SK-N-SH (cell line): ENCODE measurements around the gene RAPGEF2.
"Not testable (repeated sequence)": the region's sequence is repeated elsewhere in the genome, so short reads cannot be mapped to it uniquely, and the experiment has no call there.

Experiments
- CTCF ChIP-seq: fragments of 200-600 bp; sonication (generic); IDR thresholded peaks from 2 replicates; pipeline ENCODE4 v1.6.1; 2017; ENCODE audit warnings: antibody characterized with exemption, mild to moderate bottlenecking, moderate library complexity
- EZH2phosphoT487 ChIP-seq: fragments of 200-600 bp; sonication (generic); IDR thresholded peaks from 2 replicates; pipeline ENCODE4 v1.6.1; 2017; ENCODE audit warnings: low read depth, mixed run types, mild to moderate bottlenecking, antibody characterized with exemption, moderate library complexity, borderline replicate concordance
- GABPA ChIP-seq: IDR thresholded peaks from 2 replicates; pipeline ENCODE4 v1.4.0; 2012; ENCODE audit warnings: low read depth, mild to moderate bottlenecking
- JUND ChIP-seq: IDR thresholded peaks from 2 replicates; pipeline ENCODE4 v1.4.0; 2012
- MAX ChIP-seq: IDR thresholded peaks from 2 replicates; pipeline ENCODE4 v1.4.0; 2012; ENCODE audit warnings: low read depth
- POLR2AphosphoS5 ChIP-seq: IDR thresholded peaks from 2 replicates; pipeline ENCODE4 v1.6.1; 2012; ENCODE audit warnings: low read depth, low read length
- RAD21 ChIP-seq: IDR thresholded peaks from 2 replicates; pipeline ENCODE4 v1.6.1; 2012; ENCODE audit warnings: mild to moderate bottlenecking, low read length
- RCOR1 ChIP-seq: fragments of 150-350 bp; IDR thresholded peaks from 2 replicates; pipeline ENCODE4 v1.6.1; 2017; ENCODE audit warnings: antibody characterized with exemption, low read length
- REST ChIP-seq: IDR thresholded peaks from 2 replicates; pipeline ENCODE4 v1.6.1; 2012; ENCODE audit warnings: mild to moderate bottlenecking, low read depth, low read length, moderate library complexity
- SMC3 ChIP-seq: IDR thresholded peaks from 2 replicates; pipeline ENCODE4 v1.6.1; 2012; ENCODE audit warnings: low read depth, low read length, improper control_type of control experiment
- TAF1 ChIP-seq: IDR thresholded peaks from 2 replicates; pipeline ENCODE4 v1.6.1; 2012; ENCODE audit warnings: low read depth, mild to moderate bottlenecking, low read length, moderate library complexity, borderline replicate concordance
- TEAD4 ChIP-seq: IDR thresholded peaks from 2 replicates; pipeline ENCODE4 v1.4.0; 2012; ENCODE audit warnings: mild to moderate bottlenecking, borderline replicate concordance; ENCODE audit not compliant: insufficient read depth

GRCh38 chr4:159379064-159379463 is 276.2 kb downstream of the RAPGEF2 start:
- not testable (repeated sequence) for TF ChIP-seq CTCF, TAF1, MAX, EZH2phosphoT487, REST, RAD21, JUND, SMC3, GABPA, TEAD4, RCOR1, POLR2AphosphoS5
